CD4-positive, alpha-beta memory T cell (primary cell): ENCODE results near the gene EED. TPM values are rescaled to one million over a fixed set of nuclear protein-coding genes. Genes with fewer than 3 reads are reported as not detected.
A peak's percentile ranks its signal among the peaks of the same experiment; 100 is the strongest.

Experiments used
- CTCF ChIA-PET: fragments of 350-600 bp; sonication (Branson Sonifier 250); formaldehyde crosslinking; loops from one replicate; lab custom pipeline; 2021; ENCODE audit warnings: inconsistent platforms; ENCODE audit not compliant: partially characterized antibody; lab: Charles Lee
- POLR2A ChIA-PET: fragments of 350-600 bp; sonication (Branson Sonifier 250); formaldehyde crosslinking; loops from one replicate; lab custom pipeline; 2021; ENCODE audit not compliant: partially characterized antibody; lab: Charles Lee
- DNase-seq, 5 donors: peaks; one replicate each; pipeline versions ENCODE4 v3.0.0 to v3.0.0-alpha.2; 2020 to 2022; ENCODE audit warnings: mixed read lengths in 1 of 5
- H3K27ac ChIP-seq: one replicate; pipeline ENCODE4 v1.7.0; 2013; ENCODE audit warnings: low read depth, low read length
- H3K27me3 ChIP-seq: 2 replicates; pipeline ENCODE4 v1.7.0; 2013; ENCODE audit warnings: mild to moderate bottlenecking, low read length, moderate library complexity; ENCODE audit not compliant: insufficient read depth
- H3K36me3 ChIP-seq: 2 replicates; pipeline ENCODE4 v1.7.0; 2013; ENCODE audit warnings: mild to moderate bottlenecking, low read length, moderate library complexity; ENCODE audit not compliant: insufficient read depth
- H3K4me1 ChIP-seq: 2 replicates; pipeline ENCODE4 v1.7.0; 2013; ENCODE audit warnings: mild to moderate bottlenecking, low read length, moderate library complexity; ENCODE audit not compliant: insufficient read depth
- H3K4me3 ChIP-seq, 2 donors: one replicate each; pipeline ENCODE4 v1.7.0; 2013; ENCODE audit warnings: low read length in 2 of 2, mild to moderate bottlenecking in 1 of 2
- H3K9me3 ChIP-seq, 2 donors: one replicate each; pipeline ENCODE4 v1.7.0; 2013; ENCODE audit warnings: low read length in 2 of 2, control low read depth in 1 of 2; ENCODE audit not compliant: control insufficient read depth in 1 of 2
- H3K27ac Mint-ChIP-seq, 7 donors: one replicate each; pipeline ENCODE4 v1.8.0; 2020 to 2021; ENCODE audit warnings: mixed read lengths in 7 of 7, mild to moderate bottlenecking in 6 of 7, inconsistent platforms in 3 of 7, moderate library complexity in 3 of 7
- H3K27me3 Mint-ChIP-seq, 2 donors: one replicate each; pipeline ENCODE4 v1.8.0; 2020 to 2021; ENCODE audit warnings: mixed read lengths in 2 of 2
- H3K36me3 Mint-ChIP-seq, 2 donors: one replicate each; pipeline ENCODE4 v1.8.0; 2020 to 2021; ENCODE audit warnings: mixed read lengths in 2 of 2, inconsistent platforms in 1 of 2, mild to moderate bottlenecking in 1 of 2
- H3K4me1 Mint-ChIP-seq, 4 donors: one replicate each; pipeline ENCODE4 v1.8.0; 2020 to 2021; ENCODE audit warnings: mixed read lengths in 4 of 4, mild to moderate bottlenecking in 1 of 4
- H3K4me3 Mint-ChIP-seq, 8 donors: one replicate each; pipeline ENCODE4 v1.8.0; 2020 to 2021; ENCODE audit warnings: mixed read lengths in 8 of 8, mild to moderate bottlenecking in 7 of 8, moderate library complexity in 6 of 8, inconsistent platforms in 3 of 8
- H3K9me3 Mint-ChIP-seq, 8 donors: one replicate each; pipeline ENCODE4 v1.8.0; 2020 to 2021; ENCODE audit warnings: mixed read lengths in 8 of 8, mild to moderate bottlenecking in 5 of 8, inconsistent platforms in 3 of 8, moderate library complexity in 1 of 8
- intact Hi-C: fragments of 100-400 bp; cut with micrococcal nuclease; formaldehyde crosslinking; loops from one replicate; pipeline ENCODE4 v1.15.1; 2023
- polyA plus RNA-seq, 2 donors: library from polyadenylated mRNA; unstranded; fragments of 300-500 nt; fragmentation: Illumina TruSeq; gene quantifications; one replicate each; pipeline ENCODE4 v1.2.3, GENCODE V29; 2021
- total RNA-seq, 2 experiments: library from RNA; stranded (reverse); gene quantifications; one replicate each; pipeline ENCODE4 v1.2.3, GENCODE V29; 2021

The EED gene
- total and polyA plus RNA-seq, 4 experiments from 2014 or later: 15.5 to 51.0 (median 37.0) TPM

DNA sequence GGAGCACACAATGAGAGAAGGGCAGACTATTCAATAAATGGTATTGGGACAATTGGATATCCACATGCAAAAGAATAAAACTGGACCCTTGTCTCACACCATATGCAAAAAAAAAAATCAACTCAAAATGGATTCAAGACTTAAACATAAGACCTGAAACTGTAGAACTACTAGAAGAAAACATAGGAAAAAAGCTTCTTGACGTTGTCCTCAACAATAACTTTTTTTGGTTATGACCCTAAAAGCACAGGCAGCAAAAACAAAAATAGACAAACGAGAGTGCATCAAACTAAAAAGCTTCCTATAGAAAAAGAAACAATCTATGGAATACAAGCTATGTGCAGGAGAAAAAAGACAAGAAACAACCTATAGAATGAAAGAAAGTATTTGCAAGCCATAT, 37.1 kb upstream of the EED start:
- CTCF ChIA-PET: interaction anchor here (3.4 kb wide), 1 partner anchor 14 kb away, joined by 12 read pairs; no protein-coding TSS in a partner anchor
- intact Hi-C loops: no loop called here
- H3K27ac ChIP-seq: no peak overlapping the region

DNA sequence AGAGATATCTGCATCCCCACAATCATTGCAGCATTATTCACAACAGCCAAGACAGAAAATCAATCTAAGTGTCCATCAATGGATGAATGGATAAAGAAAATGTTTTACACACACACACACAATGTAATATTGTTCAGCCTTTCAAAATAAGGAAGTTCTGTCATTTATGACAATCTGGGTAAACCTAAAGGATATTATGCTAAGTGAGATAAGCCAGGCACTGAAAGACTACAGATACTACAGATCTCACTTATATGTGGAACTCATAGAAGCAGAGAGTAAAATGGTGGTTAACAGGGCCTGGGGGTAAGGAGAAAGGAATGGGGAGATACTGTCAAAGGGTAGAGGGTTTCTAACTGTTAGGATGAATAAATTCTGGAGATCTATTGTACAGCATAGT, 36.0 kb upstream of the EED start:
- Mint-ChIP-seq H3K36me3 (no peaks in the 10 kb centered on the region), H3K4me1 (no peaks in the 10 kb centered on the region), H3K9me3 (no peaks in the 10 kb centered on the region), H3K27me3 (no peaks in the 10 kb centered on the region), H3K27ac (no peak overlapping the region), H3K4me3 (no peak overlapping the region)
- intact Hi-C loops: no loop called here
- Histone ChIP-seq H3K4me1 (no peaks in the 10 kb centered on the region), H3K27me3 (no peaks in the 10 kb centered on the region), H3K4me3 (no peak overlapping the region), H3K36me3 (no peaks in the 10 kb centered on the region), H3K9me3 (no peaks in the 10 kb centered on the region), H3K27ac (no peak overlapping the region)
- ChIA-PET CTCF (interaction anchor here (3.4 kb wide), 1 partner anchor 15 kb away, joined by 12 read pairs; no protein-coding TSS in a partner anchor), POLR2A (no interaction called here)
- no peak for DNase-seq

More for the DNA sequence above, 37.1 kb upstream of the EED start:
- POLR2A ChIA-PET: no interaction called here
- Histone ChIP-seq H3K36me3 (no peaks in the 10 kb centered on the region), H3K9me3 (no peaks in the 10 kb centered on the region), H3K4me3 (no peak overlapping the region), H3K4me1 (peaks cover 5% of the 10 kb centered on the region), H3K27me3 (no peaks in the 10 kb centered on the region)
- Mint-ChIP-seq H3K9me3 (no peaks in the 10 kb centered on the region), H3K27me3 (no peaks in the 10 kb centered on the region), H3K27ac (no peak overlapping the region), H3K36me3 (no peaks in the 10 kb centered on the region), H3K4me3 (no peak overlapping the region), H3K4me1 (no peaks in the 10 kb centered on the region)
- no peak for DNase-seq

DNA sequence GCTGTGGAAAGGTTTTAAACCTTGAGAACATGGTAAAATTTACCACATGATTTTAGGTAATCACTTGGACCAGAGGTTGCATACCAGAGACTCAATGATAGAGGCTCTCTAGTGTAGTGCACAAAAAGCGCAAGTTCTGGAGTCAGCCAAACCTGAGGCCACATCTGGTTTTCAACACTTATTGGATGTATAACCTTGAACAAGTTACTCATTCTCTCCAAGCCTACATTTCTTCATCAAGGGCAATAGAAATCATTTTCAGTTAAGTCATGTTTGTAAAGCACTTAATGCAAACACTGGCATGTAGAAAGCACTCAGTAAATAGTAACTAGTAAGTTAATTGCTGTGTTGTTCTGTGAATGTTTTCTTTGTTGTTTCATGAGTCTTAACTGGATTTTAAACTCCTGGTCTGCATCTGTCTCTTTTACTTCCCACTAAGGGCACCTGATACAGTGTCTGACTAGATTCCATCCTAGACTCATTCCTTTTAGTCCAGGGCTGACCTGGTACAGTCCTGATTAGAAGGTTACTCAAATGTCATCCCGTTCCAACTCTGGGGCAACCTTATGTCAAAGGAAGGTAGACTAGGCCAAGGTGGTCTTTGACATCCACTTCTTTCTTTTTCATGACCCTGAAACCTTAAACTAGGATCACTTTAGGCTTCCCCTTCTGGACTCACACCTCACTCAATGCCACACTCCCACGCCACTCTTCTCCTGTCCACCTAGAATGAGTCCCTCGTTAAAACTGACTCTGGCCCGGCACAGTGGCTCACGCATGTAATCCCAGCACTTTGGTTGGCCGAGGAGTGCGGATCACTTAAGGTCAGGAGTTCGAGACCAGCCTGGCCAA, 34.5 kb upstream of the EED start:
- Histone ChIP-seq H3K27me3 (no peaks in the 10 kb centered on the region), H3K4me1 (no peaks in the 10 kb centered on the region), H3K9me3 (no peaks in the 10 kb centered on the region), H3K27ac (no peak overlapping the region), H3K36me3 (no peaks in the 10 kb centered on the region), H3K4me3 (no peak overlapping the region)
- POLR2A ChIA-PET: no interaction called here
- Mint-ChIP-seq H3K27ac (no peak overlapping the region), H3K27me3 (no peaks in the 10 kb centered on the region), H3K4me1 (peaks cover 0 to 5% (median 2%) of the 10 kb centered on the region in 4 donors), H3K36me3 (no peaks in the 10 kb centered on the region), H3K4me3 (no peak overlapping the region), H3K9me3 (no peaks in the 10 kb centered on the region)
- CTCF ChIA-PET: interaction anchor here (1.0 to 3.4 kb wide), 2 partner anchors 16 to 169 kb away, joined by 5 to 12 read pairs; no protein-coding TSS in a partner anchor
- no peak for DNase-seq
- intact Hi-C loops: no loop called here

GRCh38 chr11:86210898-86211297, 33.7 kb upstream of the EED start:
- H3K36me3 Mint-ChIP-seq: no peaks in the 10 kb centered on the region
- Histone ChIP-seq H3K27ac (no peak overlapping the region), H3K4me1 (peaks cover 4% of the 10 kb centered on the region), H3K9me3 (no peaks in the 10 kb centered on the region), H3K4me3 (no peak overlapping the region), H3K27me3 (no peaks in the 10 kb centered on the region), H3K36me3 (no peaks in the 10 kb centered on the region)
- H3K27ac Mint-ChIP-seq: no peak overlapping the region
- H3K27me3 Mint-ChIP-seq: no peaks in the 10 kb centered on the region
- no peaks in the 10 kb centered on the region for H3K9me3 Mint-ChIP-seq
- H3K4me3 Mint-ChIP-seq: no peak overlapping the region
- DNase-seq: no peak
- ChIA-PET POLR2A (no interaction called here), CTCF (interaction anchor here (1.0 to 1.7 kb wide), 2 partner anchors 11 to 170 kb away, joined by 4 to 5 read pairs; no protein-coding TSS in a partner anchor)
- intact Hi-C loops: no loop called here
- H3K4me1 Mint-ChIP-seq: peaks cover 0 to 6% (median 2%) of the 10 kb centered on the region in 4 donors

DNA sequence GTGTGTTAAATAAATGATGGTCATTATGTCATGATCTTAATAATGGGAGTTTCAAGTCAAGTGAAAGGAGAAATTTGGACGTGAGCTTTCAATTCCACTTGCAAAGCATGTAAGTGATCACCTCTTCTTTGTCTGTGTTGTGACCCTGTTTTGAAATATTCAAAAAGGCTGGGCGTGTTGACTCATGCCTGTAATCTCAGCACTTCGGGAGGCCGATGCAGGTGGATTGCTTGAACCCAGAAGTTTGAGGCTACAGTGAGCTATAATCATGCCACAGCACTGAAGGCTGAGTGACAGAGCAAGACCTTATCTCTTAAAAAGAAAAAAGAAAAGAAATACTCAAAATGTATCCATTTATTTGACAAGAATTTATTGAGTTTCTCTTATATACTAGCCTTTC, 32.9 kb upstream of the EED start:
- Histone ChIP-seq H3K27ac (no peak overlapping the region), H3K9me3 (no peaks in the 10 kb centered on the region), H3K27me3 (no peaks in the 10 kb centered on the region), H3K4me1 (peaks cover 4% of the 10 kb centered on the region), H3K36me3 (no peaks in the 10 kb centered on the region), H3K4me3 (no peak overlapping the region)
- Mint-ChIP-seq H3K27ac (no peak overlapping the region), H3K27me3 (peaks cover 0 to 2% of the 10 kb centered on the region in 2 donors), H3K9me3 (no peaks in the 10 kb centered on the region), H3K36me3 (no peaks in the 10 kb centered on the region), H3K4me1 (peaks cover 0 to 6% (median 2%) of the 10 kb centered on the region in 4 donors), H3K4me3 (no peak overlapping the region)
- ChIA-PET POLR2A (no interaction called here), CTCF (interaction anchor here (1.0 to 1.7 kb wide), 5 partner anchors 10 to 357 kb away, joined by 3 to 7 read pairs (median 4); partner anchors contain the start of gene CCDC83)
- no peak for DNase-seq
- intact Hi-C loops: no loop called here

DNA sequence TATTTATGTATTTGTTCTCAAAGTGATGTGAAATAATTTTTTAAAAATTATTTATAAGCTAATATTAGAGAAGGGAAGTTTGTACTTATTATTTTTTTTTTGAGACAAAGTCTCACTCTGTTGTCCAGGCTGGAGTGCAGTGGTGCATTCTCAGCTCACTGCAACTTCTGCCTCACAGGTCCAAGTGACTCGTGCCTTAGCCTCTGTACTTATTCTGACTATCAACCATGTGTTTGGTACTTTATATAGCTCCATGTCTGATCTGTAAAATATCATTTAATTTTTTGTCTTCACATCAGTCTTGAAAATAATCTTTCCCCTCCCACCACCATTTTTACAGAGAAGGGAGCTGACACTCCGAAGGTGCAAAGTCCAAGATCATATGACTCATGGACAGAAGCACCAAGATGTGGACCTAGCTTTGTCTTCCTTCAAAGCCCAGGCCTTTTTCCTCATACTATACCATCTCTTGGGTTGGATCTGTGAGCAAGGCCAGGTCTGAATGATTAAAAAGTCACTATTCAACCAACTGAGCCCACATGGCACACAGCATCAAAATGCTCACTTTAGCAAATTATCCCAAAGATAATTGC, 32.4 kb upstream of the EED start:
- H3K27ac Mint-ChIP-seq: peak overlapping the region in 1 of 7 donors; percentile 21
- peaks cover 0 to 6% (median 2%) of the 10 kb centered on the region in 4 donors for H3K4me1 Mint-ChIP-seq
- no peaks in the 10 kb centered on the region for H3K36me3 ChIP-seq
- intact Hi-C loops: no loop called here
- no peak for DNase-seq
- peaks cover 0 to 2% of the 10 kb centered on the region in 2 donors for H3K27me3 Mint-ChIP-seq
- POLR2A ChIA-PET: no interaction called here
- H3K27ac ChIP-seq: no peak overlapping the region
- H3K36me3 Mint-ChIP-seq: no peaks in the 10 kb centered on the region
- CTCF ChIA-PET: interaction anchor here (1.0 to 1.7 kb wide), 5 partner anchors 10 to 357 kb away, joined by 3 to 7 read pairs (median 4); partner anchors contain the start of gene CCDC83
- no peaks in the 10 kb centered on the region for H3K9me3 ChIP-seq
- H3K4me3 ChIP-seq: no peak overlapping the region
- no peak overlapping the region for H3K4me3 Mint-ChIP-seq
- peaks cover 4% of the 10 kb centered on the region for H3K4me1 ChIP-seq
- H3K9me3 Mint-ChIP-seq: no peaks in the 10 kb centered on the region
- H3K27me3 ChIP-seq: no peaks in the 10 kb centered on the region

DNA sequence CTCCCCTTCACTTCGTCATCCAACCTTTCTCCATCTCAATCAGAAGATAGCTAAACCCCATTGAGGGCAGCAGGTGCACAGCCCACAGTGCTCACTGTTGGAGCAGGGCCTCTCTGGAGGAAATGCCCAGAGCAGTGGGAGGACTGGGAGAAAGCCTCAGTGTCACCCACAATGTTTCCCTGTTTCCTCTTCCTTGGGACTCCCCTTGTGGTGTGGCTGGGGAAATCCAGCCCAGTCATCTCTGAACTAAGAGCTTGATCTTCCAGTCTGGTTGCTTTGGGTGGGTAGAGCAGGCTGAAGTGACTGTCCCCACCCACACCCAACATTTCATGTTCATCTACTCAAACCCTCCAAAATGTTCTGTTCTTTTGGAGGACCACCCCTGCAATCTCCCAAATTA, 29.8 kb upstream of the EED start:
- POLR2A ChIA-PET: no interaction called here

More for the DNA sequence above, 29.8 kb upstream of the EED start:
- H3K4me1 ChIP-seq: peaks cover 4% of the 10 kb centered on the region
- H3K4me3 ChIP-seq: no peak overlapping the region
- peak overlapping the region in 1 of 7 donors; percentile 28 for H3K27ac Mint-ChIP-seq
- no peak overlapping the region for H3K27ac ChIP-seq
- no peaks in the 10 kb centered on the region for H3K36me3 ChIP-seq
- no peaks in the 10 kb centered on the region for H3K9me3 Mint-ChIP-seq
- no peaks in the 10 kb centered on the region for H3K9me3 ChIP-seq
- CTCF ChIA-PET: interaction anchor here (1.7 kb wide), 1 partner anchor 518 kb away, joined by 4 read pairs; no protein-coding TSS in a partner anchor
- H3K27me3 Mint-ChIP-seq: peaks cover 0 to 2% of the 10 kb centered on the region in 2 donors
- DNase-seq: no peak
- intact Hi-C loops: loop anchor here (5.0 kb wide), 1 partner anchor 272 kb away; no protein-coding TSS in a partner anchor
- no peak overlapping the region for H3K4me3 Mint-ChIP-seq
- no peaks in the 10 kb centered on the region for H3K36me3 Mint-ChIP-seq
- H3K4me1 Mint-ChIP-seq: peaks cover 10 to 18% (median 11%) of the 10 kb centered on the region in 4 donors
- H3K27me3 ChIP-seq: no peaks in the 10 kb centered on the region
